Activated CD4-positive, alpha-beta T cell treated with anti-CD3 and anti-CD28 coated beads for 4 hours (primary cell): ENCODE data around the gene SNAI1.
"Not testable (repeated sequence)": the region's sequence is repeated elsewhere in the genome, so short reads cannot be mapped to it uniquely, and the experiment has no call there.

Source experiments
- DNase-seq, 2 donors: peaks; one replicate each; pipeline ENCODE4 v3.0.0-alpha.2; 2020

The SNAI1 gene

DNA sequence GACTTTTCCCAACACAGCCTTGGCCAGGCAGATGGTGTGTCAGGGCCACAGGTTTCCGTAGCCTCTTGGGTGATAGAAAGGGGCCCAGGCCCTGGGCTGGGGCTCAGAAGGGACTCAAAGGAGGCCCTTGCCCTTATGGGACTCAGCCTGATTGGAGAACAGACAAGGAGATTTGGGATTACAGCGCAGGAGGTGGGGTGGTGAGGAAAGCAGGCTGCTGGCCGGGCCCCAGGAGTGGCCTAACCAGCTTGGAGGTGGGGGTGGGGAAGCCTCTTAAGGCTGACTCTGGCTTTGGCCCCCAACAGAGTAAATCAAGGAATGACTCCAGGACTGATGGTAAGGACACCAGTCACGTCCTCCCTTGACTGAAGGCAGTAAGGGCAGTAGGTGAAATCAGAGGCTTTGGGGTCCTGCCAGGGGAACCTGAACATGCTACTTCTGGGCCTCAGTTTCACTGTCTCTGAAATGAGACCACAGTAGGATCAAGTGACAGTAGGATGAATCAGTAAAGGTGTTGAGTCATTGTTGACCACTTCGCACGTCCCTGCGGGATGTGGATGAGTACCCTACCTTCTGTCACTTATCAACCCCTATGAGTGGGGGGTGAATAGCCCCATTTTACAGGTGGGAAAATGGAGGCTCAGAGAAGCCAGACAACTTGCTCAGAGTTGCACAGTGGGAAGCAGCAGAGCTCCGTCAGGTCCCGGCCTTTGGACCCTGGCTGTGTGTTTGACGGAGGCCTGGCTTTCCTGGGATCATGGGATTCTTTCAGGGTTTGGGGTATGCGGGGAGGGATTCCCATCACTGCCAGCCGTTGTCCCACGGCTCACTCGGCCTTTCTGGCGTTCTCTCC, 4.5 kb downstream of the SNAI1 start:
- no peak for DNase-seq

DNA sequence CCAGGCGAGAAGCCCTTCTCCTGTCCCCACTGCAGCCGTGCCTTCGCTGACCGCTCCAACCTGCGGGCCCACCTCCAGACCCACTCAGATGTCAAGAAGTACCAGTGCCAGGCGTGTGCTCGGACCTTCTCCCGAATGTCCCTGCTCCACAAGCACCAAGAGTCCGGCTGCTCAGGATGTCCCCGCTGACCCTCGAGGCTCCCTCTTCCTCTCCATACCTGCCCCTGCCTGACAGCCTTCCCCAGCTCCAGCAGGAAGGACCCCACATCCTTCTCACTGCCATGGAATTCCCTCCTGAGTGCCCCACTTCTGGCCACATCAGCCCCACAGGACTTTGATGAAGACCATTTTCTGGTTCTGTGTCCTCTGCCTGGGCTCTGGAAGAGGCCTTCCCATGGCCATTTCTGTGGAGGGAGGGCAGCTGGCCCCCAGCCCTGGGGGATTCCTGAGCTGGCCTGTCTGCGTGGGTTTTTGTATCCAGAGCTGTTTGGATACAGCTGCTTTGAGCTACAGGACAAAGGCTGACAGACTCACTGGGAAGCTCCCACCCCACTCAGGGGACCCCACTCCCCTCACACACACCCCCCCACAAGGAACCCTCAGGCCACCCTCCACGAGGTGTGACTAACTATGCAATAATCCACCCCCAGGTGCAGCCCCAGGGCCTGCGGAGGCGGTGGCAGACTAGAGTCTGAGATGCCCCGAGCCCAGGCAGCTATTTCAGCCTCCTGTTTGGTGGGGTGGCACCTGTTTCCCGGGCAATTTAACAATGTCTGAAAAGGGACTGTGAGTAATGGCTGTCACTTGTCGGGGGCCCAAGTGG, 5.3 kb downstream of the SNAI1 start:
- DNase-seq: no peak

DNA sequence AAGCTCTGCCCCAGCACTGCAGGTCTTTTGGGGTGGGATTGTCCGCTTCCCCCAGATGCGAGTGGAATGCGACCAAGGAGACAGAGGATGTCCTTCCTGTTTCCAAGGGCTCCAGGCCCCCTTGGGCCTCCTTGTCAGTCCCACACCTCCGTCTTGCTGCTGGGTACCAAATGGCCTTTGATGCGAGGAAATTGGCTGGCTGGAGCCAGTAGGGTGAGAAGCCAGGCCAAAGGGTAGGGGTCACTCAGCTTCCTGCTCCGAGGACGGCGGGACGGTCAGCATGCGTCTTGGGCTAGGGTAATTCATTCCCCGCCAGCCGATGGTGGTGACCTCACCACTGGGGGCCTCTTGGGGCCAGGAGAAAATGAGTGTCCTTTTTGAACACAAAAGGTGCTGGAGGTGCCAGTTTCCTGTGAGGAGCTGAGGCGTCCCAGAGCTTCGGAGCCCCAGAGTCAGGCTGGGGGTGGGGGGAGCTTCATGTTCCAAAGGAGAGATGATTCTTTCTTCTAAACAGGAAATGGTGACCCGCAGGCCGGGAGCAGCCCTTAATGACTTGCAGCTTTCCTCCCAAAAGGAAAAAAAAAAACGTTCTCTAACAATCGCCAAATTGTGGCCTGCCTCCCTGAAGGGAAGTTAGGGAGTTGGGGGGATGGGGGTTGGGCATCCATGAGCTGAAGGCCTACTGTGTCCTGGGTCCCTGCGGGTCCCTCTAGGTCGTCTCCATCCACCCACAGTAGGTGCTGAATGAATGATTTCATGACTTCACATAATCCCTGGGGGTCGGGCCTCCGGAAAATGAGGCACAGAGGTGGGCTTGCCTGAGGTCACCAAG, 6.7 kb downstream of the SNAI1 start:
- no peak for DNase-seq

- DNase-seq: no peak
These were observed 7.5 kb downstream of the SNAI1 start for GRCh38 chr20:49990271-49990720.

GRCh38 chr20:49993301-49993751, 10.5 kb downstream of the SNAI1 start:
- no peak for DNase-seq

DNA sequence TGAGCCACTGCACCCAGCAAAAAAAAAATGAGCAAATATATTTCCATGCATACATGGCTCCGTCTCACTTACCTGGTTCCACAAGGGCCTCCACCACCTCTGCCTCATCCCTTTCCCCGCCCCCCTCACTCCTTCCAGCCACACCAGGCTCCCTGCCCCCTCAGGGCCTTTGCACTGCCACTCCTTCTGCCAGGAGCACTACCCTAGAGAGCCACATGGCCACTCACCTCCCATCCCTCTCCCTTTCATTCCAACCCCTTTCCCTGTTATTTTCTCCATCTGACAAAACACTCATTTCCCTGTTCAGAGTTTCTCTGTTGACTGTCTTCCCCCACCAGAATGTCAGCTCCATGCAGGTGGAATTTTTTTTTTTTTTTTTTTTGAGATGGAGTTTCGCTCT, 12.8 kb downstream of the SNAI1 start:
- DNase-seq: no peak

GRCh38 chr20:49998478-49999188, 15.9 kb downstream of the SNAI1 start:
- not testable (repeated sequence) for DNase-seq

GRCh38 chr20:49999329-49999728, 16.5 kb downstream of the SNAI1 start:
- DNase-seq: no peak

DNA sequence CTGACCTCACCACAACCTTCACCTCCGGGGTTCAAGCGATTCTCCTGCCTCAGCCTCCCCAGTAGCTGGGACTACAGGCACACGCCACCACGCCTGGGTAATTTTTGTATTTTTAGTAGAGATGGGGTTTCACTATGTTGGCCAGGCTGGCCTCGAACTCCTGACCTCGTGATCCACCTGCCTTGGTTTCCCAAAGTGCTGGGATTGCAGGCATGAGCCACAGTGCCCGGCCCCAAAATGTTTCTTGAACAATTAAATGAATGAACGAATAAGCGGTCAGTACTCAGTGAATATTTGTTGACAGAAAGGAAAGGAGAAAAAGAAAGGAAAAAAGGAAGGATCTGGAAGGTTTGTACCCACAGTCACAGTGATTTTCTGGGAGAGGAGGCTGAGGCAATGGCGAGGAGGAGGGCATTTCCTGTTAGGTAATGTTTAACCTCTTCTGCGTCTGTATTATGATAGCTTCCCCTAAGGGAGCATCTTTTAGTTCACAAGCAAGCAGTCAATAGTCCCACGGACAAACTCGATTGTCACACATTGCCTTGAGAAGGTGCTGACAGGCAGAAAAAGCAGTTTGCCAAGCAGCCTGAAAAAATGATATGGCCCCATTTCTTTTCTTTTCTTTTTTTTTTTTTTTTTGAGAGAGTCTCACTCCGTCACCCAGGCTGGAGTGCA, 17.9 kb downstream of the SNAI1 start:
- not testable (repeated sequence) for DNase-seq

DNA sequence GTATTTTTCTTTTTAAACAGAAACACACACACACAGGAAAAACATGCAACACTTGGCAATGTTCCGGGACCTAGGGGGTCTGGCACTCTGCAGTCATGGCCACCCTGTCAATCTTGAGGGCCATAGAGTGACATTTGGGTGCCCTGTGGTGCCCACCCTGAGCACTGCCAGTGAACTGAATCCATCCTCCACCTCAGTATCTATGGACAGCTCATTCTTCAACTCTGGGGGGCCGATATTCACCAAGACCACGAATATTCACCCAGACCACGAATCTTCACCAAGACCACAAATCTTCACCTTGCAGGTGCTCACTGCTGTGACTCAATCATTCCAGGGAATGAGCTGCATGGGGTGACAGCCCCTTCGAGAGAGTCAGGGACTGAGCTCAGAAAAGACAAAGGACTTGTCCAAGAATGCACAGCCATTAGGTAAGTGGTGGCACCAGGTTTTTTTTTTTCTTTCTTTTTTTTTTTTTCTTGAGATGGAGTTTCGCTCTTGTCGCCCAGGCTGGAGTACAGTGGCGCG, 19.1 kb downstream of the SNAI1 start:
- no peak for DNase-seq

DNA sequence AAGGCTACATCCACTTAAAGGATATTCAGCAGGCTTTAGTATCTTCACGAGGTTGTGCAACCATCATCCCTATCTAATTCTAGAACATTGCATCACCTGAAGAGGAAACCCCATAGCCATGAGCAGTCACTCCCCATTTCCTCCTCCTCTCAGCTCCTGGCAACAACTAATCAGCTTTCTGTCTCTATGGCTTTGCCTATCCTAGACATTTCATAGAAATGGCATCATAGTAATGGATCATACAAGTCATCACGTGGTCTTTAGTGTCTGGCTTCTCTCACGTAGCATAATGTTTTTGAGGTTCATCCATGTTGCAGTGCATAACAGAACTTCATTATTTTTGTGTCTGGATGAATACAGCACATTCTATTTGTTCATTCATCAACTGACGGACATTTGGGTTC, 20.5 kb downstream of the SNAI1 start:
- no peak for DNase-seq

DNA sequence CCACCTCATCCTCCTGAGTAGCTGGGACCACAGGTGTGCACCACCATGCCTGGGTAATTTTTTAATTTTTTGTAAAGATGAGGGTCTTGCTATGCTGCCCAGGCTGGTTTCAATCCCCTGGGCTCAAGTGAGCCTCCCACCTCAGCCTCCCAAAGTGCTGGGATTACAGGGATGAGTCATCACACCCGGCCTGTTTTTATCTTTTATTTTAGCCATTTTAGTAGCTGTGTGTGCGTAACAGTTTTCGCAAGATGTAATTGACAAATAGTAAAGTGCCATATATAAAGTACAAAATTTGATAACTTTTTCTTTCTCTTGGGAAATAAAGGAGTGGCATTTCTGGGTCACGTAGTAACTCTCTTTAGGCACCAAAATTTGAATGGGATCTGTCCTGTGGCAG, 21.4 kb downstream of the SNAI1 start:
- no peak for DNase-seq

DNA sequence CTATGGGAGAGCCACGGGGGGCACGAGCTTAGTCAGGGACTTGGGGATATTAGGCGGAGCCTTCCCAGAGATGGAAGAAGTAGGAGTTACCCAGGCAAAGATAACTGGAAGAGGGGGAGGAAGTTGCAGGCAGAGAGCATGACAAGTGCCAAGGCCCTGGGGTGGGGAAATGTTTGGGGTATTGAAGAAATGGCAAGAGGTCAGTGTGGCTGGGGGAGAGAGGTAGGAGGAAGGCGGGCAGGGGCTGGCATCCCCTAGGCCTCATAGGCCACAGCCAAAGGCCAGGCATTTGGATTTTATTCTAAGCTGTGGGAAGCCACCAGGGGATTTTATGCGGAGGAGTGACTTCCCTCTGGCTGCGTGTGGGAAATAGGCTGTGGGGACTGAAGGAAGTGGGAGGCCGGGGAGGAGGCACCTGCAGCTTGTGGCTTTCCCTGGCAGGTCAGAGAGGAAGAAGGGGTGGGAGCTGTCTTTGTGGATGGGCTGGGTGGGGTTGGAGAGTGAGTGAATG, 22.7 kb downstream of the SNAI1 start:
- no peak for DNase-seq

DNA sequence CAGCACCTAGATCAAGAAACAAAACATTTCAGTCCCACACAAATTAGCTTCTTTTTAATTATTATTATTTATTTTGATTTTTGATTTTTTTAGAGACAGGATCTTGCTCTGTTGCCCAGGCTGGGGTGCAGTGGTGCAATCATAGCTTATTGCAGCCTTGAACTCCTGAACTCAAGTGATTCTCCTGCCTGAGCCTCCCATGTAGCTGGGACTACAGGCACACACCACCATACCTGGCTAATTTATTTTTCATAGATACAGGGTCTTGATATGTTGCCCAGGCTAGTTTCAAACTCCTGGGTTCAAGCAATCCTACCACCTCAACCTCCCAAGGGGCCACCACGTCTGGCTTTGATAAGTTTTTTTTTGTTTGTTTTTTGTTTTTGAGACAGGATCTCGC, 24.6 kb downstream of the SNAI1 start:
- DNase-seq: no peak

GRCh38 chr20:50008007-50008406, 25.2 kb downstream of the SNAI1 start:
- DNase-seq: no peak

DNA sequence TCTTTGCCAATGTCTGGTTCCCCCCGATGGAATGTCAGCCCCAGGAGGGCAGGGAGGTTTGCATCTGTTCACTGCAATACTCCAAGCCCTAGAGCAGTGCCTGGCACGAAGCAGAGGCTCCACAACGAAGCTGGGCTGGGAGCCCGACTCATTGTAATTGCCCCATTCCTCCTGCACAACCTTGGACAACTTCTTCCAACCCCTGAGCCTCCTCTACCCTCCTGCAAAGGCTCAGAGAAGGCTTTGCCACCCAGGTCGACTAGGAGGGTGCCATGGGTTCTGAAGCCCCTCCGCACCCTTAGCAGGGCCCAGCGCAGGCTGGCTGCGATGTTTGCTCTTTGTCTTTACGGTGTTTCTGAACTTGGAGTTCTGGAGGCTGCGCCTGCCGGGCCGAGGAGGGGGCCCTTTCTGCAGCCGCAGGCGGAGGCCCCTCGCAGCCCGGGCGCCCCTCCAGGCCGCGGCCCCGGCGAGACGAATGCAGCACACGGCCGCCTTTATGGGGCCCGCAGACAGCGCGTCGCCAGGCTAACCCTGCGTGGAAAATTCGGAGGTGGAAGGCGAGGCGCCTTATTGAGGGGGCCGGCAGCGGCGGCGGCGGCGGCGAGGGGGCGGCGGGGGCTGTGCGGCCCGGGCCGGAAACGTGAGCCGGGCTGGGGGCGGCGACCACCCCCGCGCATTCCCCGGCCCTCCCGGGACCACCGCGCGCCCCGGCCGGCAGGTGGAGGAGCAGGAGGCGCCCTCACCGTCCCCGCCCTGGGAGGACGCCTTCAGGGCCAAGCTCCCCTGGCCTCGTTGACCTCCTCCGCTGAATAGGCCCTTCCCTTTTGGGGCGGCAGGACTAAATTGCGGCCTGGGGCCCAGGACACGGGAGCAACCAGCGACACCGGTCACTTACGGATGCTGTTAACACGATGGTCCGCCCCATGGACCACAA, 27.0 kb downstream of the SNAI1 start:
- no peak for DNase-seq

DNA sequence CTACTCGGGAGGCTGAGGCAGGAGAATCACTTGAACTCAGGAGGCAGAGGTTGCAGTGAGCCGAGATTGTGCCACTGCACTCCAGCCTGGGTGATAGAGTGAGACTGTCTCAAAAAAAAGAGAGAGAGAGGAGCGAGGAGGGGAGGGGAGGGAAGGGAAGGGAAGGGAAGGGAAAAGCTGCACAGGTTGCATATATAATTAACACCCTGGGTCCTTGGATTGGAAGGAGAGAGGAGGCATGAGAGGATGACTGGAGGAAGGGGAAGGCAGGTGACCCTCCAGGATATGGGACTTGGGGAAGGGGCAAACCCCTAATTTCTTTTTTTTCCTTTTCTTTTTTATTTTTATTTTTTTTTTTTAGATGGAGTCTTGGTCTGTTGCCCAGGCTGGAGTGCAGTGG, 28.8 kb downstream of the SNAI1 start:
- DNase-seq: not testable (repeated sequence)

DNA sequence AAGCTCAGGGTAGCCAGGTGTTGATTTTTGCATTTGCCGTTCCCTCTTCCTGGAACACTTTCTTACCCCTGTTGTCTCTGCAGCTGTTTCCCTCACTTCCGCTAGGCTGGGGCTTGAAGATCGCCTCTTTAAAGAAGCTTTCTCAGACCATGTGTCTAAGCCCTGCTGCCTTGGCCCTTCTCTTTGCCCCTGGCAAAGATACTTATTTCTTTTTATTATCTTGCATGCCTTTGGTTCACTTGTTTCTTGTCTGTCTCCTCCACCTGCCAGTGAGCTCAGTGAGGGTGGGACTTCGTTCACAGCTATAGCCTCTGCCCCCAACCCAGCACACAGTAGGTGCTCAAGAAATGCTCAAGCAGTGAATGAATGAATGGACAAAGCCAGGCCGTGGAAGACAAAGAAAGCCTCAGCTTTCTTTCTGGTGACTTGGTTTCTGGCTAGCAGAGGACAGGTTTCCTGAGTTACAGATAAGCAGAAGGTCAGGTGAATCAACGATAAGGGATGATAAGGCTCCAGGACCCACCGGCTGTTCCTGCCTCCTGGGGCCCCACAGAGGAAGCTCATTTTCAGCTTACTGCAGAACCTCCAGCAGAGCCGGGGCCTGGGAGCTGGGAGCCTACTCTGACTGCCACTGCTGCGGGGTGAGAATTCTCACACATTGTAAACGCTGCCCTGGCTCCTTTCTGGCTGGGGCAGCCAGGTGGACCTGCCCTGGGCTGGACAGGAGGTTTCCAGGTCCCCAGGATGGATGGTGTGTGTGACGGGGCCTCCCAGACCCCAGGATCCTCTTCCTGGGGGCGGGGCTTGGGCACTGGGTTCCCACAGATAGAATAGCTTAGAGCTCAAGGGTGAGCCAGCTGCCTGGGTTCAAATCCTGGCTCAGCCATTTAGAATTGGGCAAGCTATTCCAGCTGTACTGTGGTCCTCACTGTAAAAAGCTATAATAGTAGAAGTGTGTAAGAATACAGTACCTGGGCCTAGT, 29.8 kb downstream of the SNAI1 start:
- DNase-seq: no peak

DNA sequence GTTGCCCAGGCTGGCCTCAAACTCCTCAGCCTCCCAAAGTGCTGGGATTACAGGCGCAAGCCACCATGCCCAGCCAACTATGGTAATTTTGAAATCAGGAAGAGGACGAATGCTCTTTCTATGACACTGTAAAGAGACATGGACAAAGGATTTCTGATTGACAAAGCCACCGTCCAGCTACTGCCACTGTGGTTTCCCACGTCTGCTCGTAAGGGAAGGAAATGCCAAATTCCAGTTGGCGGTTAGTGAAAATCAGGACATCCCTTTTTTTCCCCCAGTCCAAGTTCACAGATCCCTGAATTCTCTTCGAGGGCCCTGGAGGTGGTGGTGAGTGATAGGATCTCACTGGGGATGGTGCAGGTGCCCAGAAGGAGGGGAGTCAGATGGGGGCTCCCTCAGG, 31.2 kb downstream of the SNAI1 start:
- no peak for DNase-seq
